Mesenchymal stem cell (in vitro differentiated cells and primary cell): Measurements from ENCODE around the gene IFT57.

Experiments
- DNase-seq: peaks from one replicate; pipeline ENCODE4 v3.0.0-alpha.2; 2013
- H2AFZ ChIP-seq: one replicate; pipeline ENCODE4 v1.6.1; 2013; ENCODE audit warnings: low read depth, mild to moderate bottlenecking, control low read depth, inconsistent platforms, low read length, moderate library complexity
- H2AK5ac ChIP-seq: 2 replicates; pipeline ENCODE4 v1.6.1; 2013; ENCODE audit warnings: low read length, moderate library complexity, mild to moderate bottlenecking, inconsistent platforms; ENCODE audit not compliant: severe bottlenecking
- H2BK120ac ChIP-seq: one replicate; pipeline ENCODE4 v1.6.1; 2013; ENCODE audit warnings: low read depth, mild to moderate bottlenecking, inconsistent platforms, low read length, moderate library complexity
- H2BK12ac ChIP-seq, 2 experiments: one replicate each; pipeline ENCODE4 v1.6.1; 2013; ENCODE audit warnings: inconsistent platforms in 2 of 2, low read length in 2 of 2, mild to moderate bottlenecking in 2 of 2, moderate library complexity in 2 of 2, control low read depth in 1 of 2
- H2BK15ac ChIP-seq: one replicate; pipeline ENCODE4 v1.6.1; 2013; ENCODE audit warnings: mild to moderate bottlenecking, low read depth, inconsistent platforms; ENCODE audit not compliant: poor library complexity, severe bottlenecking
- H2BK5ac ChIP-seq: 2 replicates; pipeline ENCODE4 v1.6.1; 2013; ENCODE audit warnings: low read depth, mild to moderate bottlenecking, low read length, control low read depth, inconsistent platforms; ENCODE audit not compliant: poor library complexity, severe bottlenecking
- H3K14ac ChIP-seq, 2 experiments: one replicate each; pipeline ENCODE4 v1.6.1; 2013; ENCODE audit warnings: inconsistent platforms in 2 of 2, low read length in 2 of 2, control low read depth in 1 of 2, mild to moderate bottlenecking in 1 of 2, moderate library complexity in 1 of 2
- H3K18ac ChIP-seq, 2 experiments: one replicate each; pipeline ENCODE4 v1.6.1; 2013; ENCODE audit warnings: inconsistent platforms in 2 of 2, low read length in 2 of 2, control low read depth in 1 of 2, low read depth in 1 of 2, mild to moderate bottlenecking in 1 of 2
- H3K23ac ChIP-seq, 2 experiments: one replicate each; pipeline ENCODE4 v1.6.1; 2013; ENCODE audit warnings: inconsistent platforms in 2 of 2, low read length in 2 of 2, mild to moderate bottlenecking in 2 of 2, moderate library complexity in 2 of 2, control low read depth in 1 of 2
- H3K27ac ChIP-seq: 2 replicates; pipeline ENCODE4 v1.5.1; 2013; ENCODE audit warnings: mild to moderate bottlenecking, moderate library complexity, low read length, control low read depth, inconsistent platforms; ENCODE audit not compliant: poor library complexity, severe bottlenecking
- H3K27me3 ChIP-seq, 2 experiments: 2 replicates each; pipeline versions ENCODE4 v1.6.1 to v1.7.0; 2013; ENCODE audit warnings: low read length in 2 of 2, mild to moderate bottlenecking in 2 of 2, moderate library complexity in 2 of 2, control low read depth in 1 of 2, inconsistent platforms in 1 of 2; ENCODE audit not compliant: control insufficient read depth in 1 of 2, insufficient read depth in 1 of 2
- H3K36me3 ChIP-seq, 2 experiments: 2 replicates each; pipeline versions ENCODE4 v1.6.1 to v1.7.0; 2013; ENCODE audit warnings: low read length in 2 of 2, control low read depth in 1 of 2, inconsistent platforms in 1 of 2, low read depth in 1 of 2, mild to moderate bottlenecking in 1 of 2; ENCODE audit not compliant: insufficient read depth in 2 of 2, control insufficient read depth in 1 of 2
- H3K4ac ChIP-seq, 2 experiments: one replicate each; pipeline ENCODE4 v1.6.1; 2013; ENCODE audit warnings: inconsistent platforms in 2 of 2, low read length in 2 of 2, mild to moderate bottlenecking in 2 of 2, moderate library complexity in 2 of 2, control low read depth in 1 of 2, low read depth in 1 of 2
- H3K4me1 ChIP-seq: 2 replicates; pipeline ENCODE4 v1.6.1; 2013; ENCODE audit warnings: low read depth, low read length, control low read depth; ENCODE audit not compliant: control insufficient read depth, insufficient read depth
- H3K4me2 ChIP-seq: 2 replicates; pipeline ENCODE4 v1.6.1; 2013; ENCODE audit warnings: low read length, mild to moderate bottlenecking, inconsistent platforms; ENCODE audit not compliant: poor library complexity, severe bottlenecking
- H3K4me3 ChIP-seq, 2 experiments: 2 replicates each; pipeline versions ENCODE4 v1.5.1 to v1.7.0; 2013; ENCODE audit warnings: low read length in 2 of 2, mild to moderate bottlenecking in 2 of 2, control low read depth in 1 of 2, low read depth in 1 of 2; ENCODE audit not compliant: insufficient read depth in 1 of 2
- H3K79me1 ChIP-seq: replicated peaks from 2 replicates; pipeline ENCODE4 v1.6.1; 2013; ENCODE audit warnings: mild to moderate bottlenecking, control low read depth, low read length, inconsistent platforms; ENCODE audit not compliant: poor library complexity, severe bottlenecking
- H3K9ac ChIP-seq: 2 replicates; pipeline ENCODE4 v1.7.0; 2013; ENCODE audit warnings: mild to moderate bottlenecking, low read length, moderate library complexity
- H3K9me3 ChIP-seq: 2 replicates; pipeline ENCODE4 v1.7.0; 2013; ENCODE audit warnings: mild to moderate bottlenecking, low read length; ENCODE audit not compliant: control insufficient read depth
- H4K8ac ChIP-seq: one replicate; pipeline ENCODE4 v1.6.1; 2013; ENCODE audit warnings: inconsistent platforms, mild to moderate bottlenecking, low read length, moderate library complexity
- H4K91ac ChIP-seq: one replicate; pipeline ENCODE4 v1.6.1; 2013; ENCODE audit warnings: mild to moderate bottlenecking, low read length, inconsistent platforms
- WGBS: methylation state at CpG from one replicate; pipeline ENCODE4 v1.1.7; 2013; ENCODE audit warnings: mixed read lengths; 5-methylcytosine and 5-hydroxymethylcytosine counted together

The IFT57 gene

DNA sequence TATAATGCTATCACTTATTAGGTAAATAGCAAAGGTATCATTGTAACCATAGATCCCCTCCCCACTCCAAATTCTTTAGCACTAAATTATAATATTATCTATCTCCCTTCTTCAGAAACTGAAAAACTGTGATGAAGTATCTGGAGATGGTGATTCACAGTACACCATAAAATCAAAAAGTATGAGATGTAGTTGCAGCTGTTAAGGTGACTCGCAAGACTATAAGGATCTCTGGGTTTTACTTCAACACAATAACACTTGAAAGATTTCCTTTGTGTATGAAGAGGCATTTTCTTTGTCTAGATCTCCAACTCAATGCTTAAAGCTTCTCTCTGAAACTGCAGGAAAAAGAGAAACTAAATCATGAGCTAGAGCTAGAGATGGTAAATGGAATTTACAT is 46.9 kb downstream of the IFT57 start:
- Histone ChIP-seq H3K9me3 (no peaks in the 10 kb centered on the region), H2BK5ac (no peak overlapping the region), H2BK15ac (no peak overlapping the region), H3K36me3 (no peaks in the 10 kb centered on the region), H3K4me3 (no peak overlapping the region), H2AK5ac (no peak overlapping the region), H3K18ac (no peak overlapping the region), H3K4ac (no peak overlapping the region), H3K27me3 (no peaks in the 10 kb centered on the region), H3K79me1 (peaks cover 4% of the 10 kb centered on the region), H3K27ac (no peak overlapping the region), H3K9ac (no peak overlapping the region), H2BK12ac (no peak overlapping the region), H2AFZ (no peak overlapping the region), H4K91ac (no peak overlapping the region), H4K8ac (no peak overlapping the region), H3K14ac (no peak overlapping the region), H3K23ac (no peak overlapping the region), H3K4me1 (no peaks in the 10 kb centered on the region), H3K4me2 (no peak overlapping the region), H2BK120ac (no peak overlapping the region)
- no peak for DNase-seq
- no CpG with 5 or more reads among the region's 1 CpG for WGBS

DNA sequence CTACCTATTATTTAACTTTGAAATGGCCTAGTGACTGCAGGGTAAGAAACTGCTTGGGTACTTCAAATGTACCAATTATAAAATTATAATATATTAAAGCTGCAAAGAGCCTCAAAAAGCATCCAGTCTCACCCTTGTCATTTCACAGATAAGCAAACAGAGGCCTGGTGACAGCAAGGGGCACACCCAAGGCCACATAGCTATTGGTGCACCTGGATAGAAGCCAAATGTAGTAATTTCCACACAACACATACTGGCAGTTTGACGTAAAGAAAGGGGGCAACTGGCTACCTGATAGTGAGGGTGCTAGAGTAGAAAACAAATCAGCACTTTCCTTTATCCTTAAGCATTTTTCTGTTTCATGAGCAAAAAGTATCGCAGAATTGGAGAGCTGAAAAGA is 51.1 kb downstream of the IFT57 start:
- Histone ChIP-seq H4K91ac (no peak overlapping the region), H3K4me1 (no peaks in the 10 kb centered on the region)
- WGBS, result 88% methylated on average over 1 of the region's 2 CpGs

DNA sequence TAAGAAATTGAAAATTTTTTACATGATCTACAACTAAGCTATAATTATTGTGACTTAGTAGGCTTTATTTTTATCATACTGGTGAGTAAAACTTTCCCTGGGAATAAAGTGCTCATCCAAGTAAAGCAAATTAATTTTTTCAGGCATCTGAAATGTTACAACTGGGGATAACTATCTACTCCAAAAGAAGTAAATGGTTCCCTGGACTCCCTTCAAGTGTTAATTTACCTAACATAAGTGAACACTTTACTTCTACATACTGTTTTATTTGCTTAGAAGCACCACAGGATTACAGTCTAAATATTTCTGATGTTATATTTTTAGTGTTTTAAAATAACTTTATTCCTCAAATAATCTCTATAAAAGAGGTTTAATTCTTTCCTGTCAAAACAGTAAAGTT is 57.8 kb downstream of the IFT57 start:
- Histone ChIP-seq H3K4me2 (no peak overlapping the region), H2AK5ac (no peak overlapping the region), H2BK5ac (no peak overlapping the region), H3K27me3 (no peaks in the 10 kb centered on the region), H3K14ac (no peak overlapping the region), H3K27ac (no peak overlapping the region), H3K9ac (no peak overlapping the region), H3K4me1 (no peaks in the 10 kb centered on the region), H2BK12ac (no peak overlapping the region), H2BK120ac (no peak overlapping the region), H4K8ac (no peak overlapping the region), H3K4ac (no peak overlapping the region), H2BK15ac (no peak overlapping the region), H2AFZ (no peak overlapping the region), H3K79me1 (no peaks in the 10 kb centered on the region), H3K23ac (no peak overlapping the region), H4K91ac (no peak overlapping the region), H3K36me3 (peaks cover 3 to 49% of the 10 kb centered on the region in 2 experiments), H3K4me3 (no peak overlapping the region), H3K9me3 (no peaks in the 10 kb centered on the region), H3K18ac (no peak overlapping the region)
- DNase-seq, result no peak

More for the DNA sequence above, 51.1 kb downstream of the IFT57 start:
- no peaks in the 10 kb centered on the region for H3K27me3 ChIP-seq
- no peak overlapping the region for H2BK12ac ChIP-seq
- H2AK5ac ChIP-seq, result no peak overlapping the region
- H3K79me1 ChIP-seq, result peaks cover 4% of the 10 kb centered on the region
- no peak overlapping the region for H2BK5ac ChIP-seq
- no peak overlapping the region for H3K18ac ChIP-seq
- H2BK15ac ChIP-seq, result no peak overlapping the region
- no peak overlapping the region for H3K4me2 ChIP-seq
- no peak overlapping the region for H3K27ac ChIP-seq
- H3K36me3 ChIP-seq, result peaks cover 0 to 14% of the 10 kb centered on the region in 2 experiments
- no peak overlapping the region for H2AFZ ChIP-seq
- H3K23ac ChIP-seq, result no peak overlapping the region
- H3K9ac ChIP-seq, result no peak overlapping the region
- H4K8ac ChIP-seq, result no peak overlapping the region
- no peak overlapping the region for H2BK120ac ChIP-seq
- no peak overlapping the region for H3K4me3 ChIP-seq
- H3K4ac ChIP-seq, result no peak overlapping the region
- no peak overlapping the region for H3K14ac ChIP-seq
- DNase-seq, result no peak
- no peaks in the 10 kb centered on the region for H3K9me3 ChIP-seq

- no peaks in the 10 kb centered on the region for H3K79me1 ChIP-seq
- H3K4me3 ChIP-seq, result no peak overlapping the region
- H3K27me3 ChIP-seq, result no peaks in the 10 kb centered on the region
- H2AK5ac ChIP-seq, result no peak overlapping the region
- H3K4me2 ChIP-seq, result no peak overlapping the region
- no peak overlapping the region for H3K23ac ChIP-seq
- no peak overlapping the region for H3K9ac ChIP-seq
- H3K18ac ChIP-seq, result no peak overlapping the region
- H3K27ac ChIP-seq, result no peak overlapping the region
- no peaks in the 10 kb centered on the region for H3K9me3 ChIP-seq
- H2BK15ac ChIP-seq, result no peak overlapping the region
- 13% methylated on average over 1 of the region's 1 CpG for WGBS
- DNase-seq, result no peak
- H3K36me3 ChIP-seq, result peaks cover 3 to 22% of the 10 kb centered on the region in 2 experiments
- no peak overlapping the region for H3K4ac ChIP-seq
- H3K14ac ChIP-seq, result no peak overlapping the region
- no peak overlapping the region for H2BK12ac ChIP-seq
- no peak overlapping the region for H4K91ac ChIP-seq
- no peak overlapping the region for H2BK120ac ChIP-seq
- no peak overlapping the region for H2BK5ac ChIP-seq
- no peak overlapping the region for H4K8ac ChIP-seq
- H2AFZ ChIP-seq, result no peak overlapping the region
- no peaks in the 10 kb centered on the region for H3K4me1 ChIP-seq
These were observed 62.4 kb downstream of the IFT57 start for GRCh38 chr3:108159865-108160264.
